GM13977 (cell line): Measurements from ENCODE around the gene TRMU.

Source experiments
- DNase-seq: peaks from one replicate; pipeline ENCODE4 v3.0.0; 2012; ENCODE audit warnings: low spot score
- CTCF ChIP-seq: IDR thresholded peaks from 2 replicates; pipeline ENCODE4 v1.5.1; 2012; ENCODE audit warnings: mild to moderate bottlenecking, control low read depth; ENCODE audit not compliant: insufficient read depth; ENCODE audit errors: extremely low read depth, missing control alignments
- in situ Hi-C: fragments of 300-500 bp; cut with MboI; formaldehyde crosslinking; loops from one replicate; pipeline ENCODE4 v1.12.0; 2022; ENCODE audit warnings: low sequenced_read_pairs, low pct_unique_long_range_greater_than_20kb, mixed read lengths, inconsistent platforms; ENCODE audit not compliant: unreplicated experiment

The TRMU gene

DNA sequence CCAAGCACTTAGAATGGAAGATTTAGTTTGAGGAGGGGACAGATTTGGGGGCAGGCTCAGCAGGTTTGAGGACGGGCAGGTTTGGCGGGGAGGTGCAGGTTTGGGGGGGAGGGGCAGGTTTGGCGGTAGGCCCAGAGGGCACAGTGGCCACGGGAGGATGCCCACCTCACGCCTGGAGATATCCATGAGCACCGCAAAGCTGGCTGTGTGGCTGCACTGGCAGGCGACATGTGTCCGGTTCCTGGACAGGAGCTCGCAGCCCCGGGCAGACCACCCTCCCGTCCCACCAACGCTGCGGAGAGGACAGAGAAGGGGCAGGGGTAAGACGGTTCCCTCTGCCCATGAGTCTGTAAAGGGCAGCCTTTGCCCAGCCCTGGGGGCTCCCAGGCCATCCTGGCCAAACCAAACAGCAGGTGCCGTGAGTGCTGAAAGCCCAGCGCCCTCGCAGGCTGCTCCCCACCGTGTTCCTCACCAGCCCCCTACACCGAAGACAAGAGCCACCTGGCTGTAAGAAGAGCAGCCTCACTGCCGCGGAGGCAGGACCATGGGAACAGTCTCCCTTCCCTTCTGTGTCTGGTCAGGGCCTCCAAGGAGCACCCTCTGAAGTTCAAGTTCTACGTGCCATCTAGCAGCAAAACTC, 43.0 kb downstream of the TRMU start:
- in situ Hi-C loops, result no loop called here
- TF ChIP-seq CTCF, result no peak
- no peak for DNase-seq

DNA sequence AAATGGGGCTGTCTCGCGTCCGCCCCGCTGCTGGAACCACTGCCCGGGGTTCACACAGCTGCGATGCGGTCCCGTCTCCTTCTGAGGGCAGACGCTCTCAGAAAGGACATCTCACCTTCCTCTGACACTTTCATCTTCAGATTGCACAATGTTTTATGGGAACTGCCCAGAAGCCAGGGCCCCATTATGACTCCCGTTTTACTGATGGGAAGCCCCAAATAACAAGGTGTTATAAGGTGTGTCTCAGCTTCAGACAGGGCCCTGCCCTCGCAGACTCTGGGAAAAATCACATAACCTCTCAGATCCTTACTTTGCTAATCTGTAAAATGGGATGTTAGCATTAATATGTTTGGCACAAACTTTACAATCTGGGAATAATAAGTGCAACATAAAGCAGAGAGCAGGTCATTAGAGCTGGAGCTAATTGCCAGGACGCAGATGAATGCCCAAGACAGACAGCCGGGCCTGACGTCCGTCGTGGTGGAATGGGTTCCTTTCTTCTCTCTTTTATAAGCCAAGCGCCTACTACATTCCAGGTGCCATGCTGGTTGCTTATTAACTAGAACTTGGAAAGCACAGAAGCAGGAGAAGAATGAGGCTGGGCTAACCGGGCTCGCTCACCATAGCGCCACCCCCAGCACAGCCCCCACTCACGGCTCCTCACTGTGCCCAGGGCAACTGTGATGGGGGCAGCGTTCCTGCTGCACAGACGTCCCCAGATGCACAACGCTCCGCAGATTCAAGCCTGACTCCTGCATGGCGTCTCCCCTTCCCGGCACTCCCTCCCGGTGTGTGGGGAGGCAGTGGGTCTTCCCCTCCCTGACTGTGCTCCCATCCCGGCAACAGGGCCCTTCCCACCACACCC, 43.8 kb downstream of the TRMU start:
- in situ Hi-C loops, result no loop called here
- DNase-seq, result no peak
- TF ChIP-seq CTCF, result no peak

- DNase-seq, result no peak
- in situ Hi-C loops, result no loop called here
- no peak for TF ChIP-seq CTCF
Measured at GRCh38 chr22:46380069-46380468, 44.6 kb downstream of the TRMU start.

GRCh38 chr22:46380581-46380980, 45.1 kb downstream of the TRMU start:
- DNase-seq, result no peak
- in situ Hi-C loops, result no loop called here
- TF ChIP-seq CTCF, result no peak

- in situ Hi-C loops, result no loop called here
- DNase-seq, result no peak
- TF ChIP-seq CTCF, result no peak
Measured at GRCh38 chr22:46381142-46381541, 45.6 kb downstream of the TRMU start.

DNA sequence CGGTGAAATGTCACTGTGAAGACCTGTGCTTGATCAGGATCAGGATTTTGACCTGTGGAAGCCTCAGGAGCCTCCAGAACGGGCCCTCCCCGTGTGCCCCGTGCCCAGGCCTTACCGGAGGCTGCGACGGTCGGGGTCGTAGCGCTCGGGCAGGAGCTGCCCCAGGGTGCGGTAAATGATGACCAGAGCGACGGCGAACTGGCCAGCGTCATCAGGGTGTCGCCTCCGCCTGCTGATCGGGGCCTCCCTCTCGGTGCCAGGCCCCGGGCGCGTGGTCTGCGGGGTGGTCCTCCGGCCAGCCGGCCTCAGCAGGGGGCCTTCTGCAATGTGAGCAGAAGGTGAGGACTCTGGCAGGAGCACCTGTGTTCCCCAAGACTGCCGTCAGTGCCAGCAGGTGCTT, 46.2 kb downstream of the TRMU start:
- no peak for DNase-seq
- in situ Hi-C loops, result no loop called here
- no peak for TF ChIP-seq CTCF
